ENCODE measurements around the gene SBNO2. TPM values are rescaled to one million over a fixed set of nuclear protein-coding genes. Genes with fewer than 3 reads are reported as not detected.
A peak's percentile ranks its signal among the peaks of the same experiment; 100 is the strongest.

SBNO2 gene
- total RNA-seq, 2 experiments from 2014 or later: 26.6 to 43.3 TPM

DNA sequence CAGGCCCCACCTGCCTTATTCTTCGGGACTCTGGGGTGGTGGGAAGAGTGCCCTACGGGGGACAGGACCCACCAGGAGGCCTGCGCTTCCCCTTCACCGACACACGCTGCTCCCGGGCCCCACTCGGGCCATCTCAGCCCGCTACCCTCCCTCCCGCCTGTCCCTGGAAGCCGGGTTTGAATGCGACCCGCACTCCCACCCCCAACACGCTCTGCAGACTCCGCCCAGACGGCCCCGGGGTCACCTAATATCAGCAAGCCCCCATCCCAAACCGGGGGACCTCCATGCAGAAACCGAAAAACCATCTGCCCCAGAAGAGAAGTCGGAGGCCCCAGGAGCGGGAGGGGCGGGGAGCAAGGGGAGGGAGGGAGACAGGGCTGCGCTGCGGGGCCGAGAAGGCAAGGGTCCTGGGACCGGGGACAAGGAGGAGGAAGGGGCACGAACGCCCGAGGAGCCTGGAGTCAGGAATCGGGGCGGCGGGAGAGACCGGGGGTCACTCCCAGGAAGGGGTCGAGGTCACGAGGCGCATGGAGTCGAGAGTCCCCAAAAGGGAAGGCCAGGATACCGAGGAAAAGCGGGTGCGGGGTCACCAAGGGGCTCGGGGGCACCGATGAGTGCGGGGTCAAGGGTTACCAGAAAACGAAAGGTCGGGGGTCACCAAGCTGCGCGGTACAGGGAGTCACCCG is 766 bp downstream of the SBNO2 start:
- peak; percentile 19 for DNase-seq (ENCODE audit: low spot score)
- CTCF ChIA-PET (ENCODE audit: unreplicated experiment): no interaction called here
- Histone ChIP-seq H3K36me3 (ENCODE audit: insufficient read depth, low read length) (no peaks in the 10 kb centered on the region; the same call in 1 of the 2 replicates), H2AFZ (ENCODE audit: low read length) (peak overlapping the region; percentile 66; the same call in 1 of the 2 replicates), H3K4me3 (ENCODE audit: low read depth, low read length, poor library complexity, severe bottlenecking) (peak overlapping the region; percentile 100), H3K9me3 (ENCODE audit: low read length) (no peaks in the 10 kb centered on the region), H4K20me1 (ENCODE audit: insufficient read depth, low read length) (no peaks in the 10 kb centered on the region), H3K4me2 (ENCODE audit: low read length) (peak overlapping the region; percentile 100), H3K4me1 (ENCODE audit: insufficient read depth, low read length, poor library complexity, severe bottlenecking) (peaks cover 15% of the 10 kb centered on the region), H3K79me2 (ENCODE audit: insufficient read depth, low read depth, low read length) (peaks cover 16% of the 10 kb centered on the region; the same call in 1 of the 2 replicates), H3K27ac (ENCODE audit: low read depth, low read length, poor library complexity, severe bottlenecking) (peak overlapping the region; percentile 34), H3K9me2 (ENCODE audit: insufficient read depth, low read length) (no peaks in the 10 kb centered on the region)
- POLR2A ChIA-PET: no interaction called here
- BruUV-seq (replicated peaks): TSS peak; percentile 64
- no peak for TF ChIP-seq EZH2phosphoT487 (IDR thresholded peaks at IDR 0.05; ENCODE audit: borderline replicate concordance, low read depth, low read length)
- TF ChIP-seq CTCF (conservative IDR thresholded peaks at IDR 0.05; ENCODE audit: low read length): no peak
- intact Hi-C loops (cut with micrococcal nuclease; ENCODE audit: unreplicated experiment): loop anchor here (5.0 kb wide), 1 partner anchor 41 kb away; no protein-coding TSS in a partner anchor

DNA sequence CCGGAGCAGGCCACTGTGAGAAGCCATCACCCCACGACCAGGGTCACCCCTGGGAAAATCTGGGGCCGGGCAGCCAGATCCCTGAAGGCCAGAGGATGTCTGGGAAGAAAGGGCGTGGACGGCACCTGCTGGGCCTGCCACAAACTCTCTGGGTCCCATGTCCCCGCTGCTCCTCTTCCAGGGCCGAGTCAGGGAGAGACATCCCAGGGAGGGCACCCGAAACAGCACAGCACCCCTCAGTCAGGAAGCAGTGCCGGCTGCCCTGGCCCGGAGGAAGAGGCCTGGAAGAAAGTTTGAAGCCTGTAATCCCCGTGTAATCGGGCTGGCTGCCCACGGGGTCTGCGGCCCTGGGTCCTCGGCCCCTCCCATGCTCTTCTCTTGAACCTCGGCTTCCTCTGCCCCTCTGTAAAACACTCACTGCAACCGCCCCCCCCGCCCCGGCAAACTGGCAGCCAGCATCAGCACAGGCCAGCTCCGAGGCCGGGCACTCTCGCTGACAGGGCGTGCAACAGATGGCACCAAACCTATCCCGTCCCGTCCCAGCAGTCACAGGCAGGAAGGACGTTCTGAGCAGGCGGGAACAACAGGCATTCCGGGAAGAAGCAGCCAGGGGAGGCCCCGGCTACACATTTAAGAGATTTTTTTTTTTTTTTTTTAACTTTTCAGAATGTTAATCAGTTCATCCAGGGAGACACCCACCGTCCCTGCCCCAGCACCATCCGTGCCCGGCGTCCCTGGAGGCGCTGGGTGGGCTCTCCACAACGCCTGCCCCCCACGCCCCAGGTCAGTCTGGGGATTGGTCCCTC is 1.5 kb downstream of the SBNO2 start:
- CTCF ChIA-PET (ENCODE audit: unreplicated experiment): no interaction called here
- BruUV-seq (replicated peaks): no TSS peak
- peaks cover 15% of the 10 kb centered on the region for H3K4me1 ChIP-seq (ENCODE audit: insufficient read depth, low read length, poor library complexity, severe bottlenecking)

More for the DNA sequence above, 1.5 kb downstream of the SBNO2 start:
- Histone ChIP-seq H2AFZ (ENCODE audit: low read length) (no peak overlapping the region), H3K79me2 (ENCODE audit: insufficient read depth, low read depth, low read length) (peaks cover 16% of the 10 kb centered on the region; the same call in 1 of the 2 replicates), H3K27ac (ENCODE audit: low read depth, low read length, poor library complexity, severe bottlenecking) (no peak overlapping the region), H3K36me3 (ENCODE audit: insufficient read depth, low read length) (no peaks in the 10 kb centered on the region; the same call in 1 of the 2 replicates), H3K4me3 (ENCODE audit: low read depth, low read length, poor library complexity, severe bottlenecking) (peak overlapping the region; percentile 100), H3K9me3 (ENCODE audit: low read length) (no peaks in the 10 kb centered on the region), H3K9me2 (ENCODE audit: insufficient read depth, low read length) (no peaks in the 10 kb centered on the region), H4K20me1 (ENCODE audit: insufficient read depth, low read length) (no peaks in the 10 kb centered on the region), H3K4me2 (ENCODE audit: low read length) (peak overlapping the region; percentile 100)
- DNase-seq (ENCODE audit: low spot score): no peak
- intact Hi-C loops (cut with micrococcal nuclease; ENCODE audit: unreplicated experiment): loop anchor here (5.0 kb wide), 1 partner anchor 40 kb away; no protein-coding TSS in a partner anchor
- TF ChIP-seq CTCF (conservative IDR thresholded peaks at IDR 0.05; ENCODE audit: low read length): no peak
- TF ChIP-seq EZH2phosphoT487 (IDR thresholded peaks at IDR 0.05; ENCODE audit: borderline replicate concordance, low read depth, low read length): no peak
- POLR2A ChIA-PET: no interaction called here
